ENCODE results near the gene VGLL3.

The VGLL3 gene

DNA sequence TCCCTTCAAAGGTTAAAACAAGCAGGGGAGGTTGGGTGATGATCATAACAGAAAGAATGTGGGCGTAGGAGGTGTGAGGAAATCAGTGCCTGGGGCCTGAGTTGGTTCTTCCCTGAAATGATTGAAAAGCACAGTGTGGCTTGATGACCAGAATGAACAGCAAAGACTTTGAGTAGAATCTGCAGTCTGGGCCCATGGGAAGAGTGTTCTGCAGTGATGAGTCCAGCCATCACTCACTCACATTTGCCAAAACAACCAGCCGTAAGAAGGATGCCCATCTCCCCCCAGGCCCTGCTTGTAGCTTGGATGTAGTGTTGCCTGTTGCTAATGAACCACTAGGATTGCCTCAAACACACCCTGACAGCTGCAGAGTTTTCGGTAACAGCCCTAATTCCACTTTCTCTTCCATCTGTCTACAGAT is 67.9 kb downstream of the VGLL3 start:
- Histone ChIP-seq H3K9me3 (no peaks in the 10 kb centered on the region; the same call in 1 of the 2 replicates), H3K36me3 (replicated peaks) (no peaks in the 10 kb centered on the region), H3K4me1 (peaks cover 6% of the 10 kb centered on the region; the same call in 1 of the 2 replicates), H3K27me3 (ENCODE audit: low read depth) (no peaks in the 10 kb centered on the region; the same call in 1 of the 2 replicates), H3K4me3 (no peak overlapping the region)
- in situ Hi-C loops (cut with MboI; ENCODE audit: low sequenced_read_pairs) = no loop called here
- no peak for DNase-seq (ENCODE audit: low spot score in 2 of 2)

DNA sequence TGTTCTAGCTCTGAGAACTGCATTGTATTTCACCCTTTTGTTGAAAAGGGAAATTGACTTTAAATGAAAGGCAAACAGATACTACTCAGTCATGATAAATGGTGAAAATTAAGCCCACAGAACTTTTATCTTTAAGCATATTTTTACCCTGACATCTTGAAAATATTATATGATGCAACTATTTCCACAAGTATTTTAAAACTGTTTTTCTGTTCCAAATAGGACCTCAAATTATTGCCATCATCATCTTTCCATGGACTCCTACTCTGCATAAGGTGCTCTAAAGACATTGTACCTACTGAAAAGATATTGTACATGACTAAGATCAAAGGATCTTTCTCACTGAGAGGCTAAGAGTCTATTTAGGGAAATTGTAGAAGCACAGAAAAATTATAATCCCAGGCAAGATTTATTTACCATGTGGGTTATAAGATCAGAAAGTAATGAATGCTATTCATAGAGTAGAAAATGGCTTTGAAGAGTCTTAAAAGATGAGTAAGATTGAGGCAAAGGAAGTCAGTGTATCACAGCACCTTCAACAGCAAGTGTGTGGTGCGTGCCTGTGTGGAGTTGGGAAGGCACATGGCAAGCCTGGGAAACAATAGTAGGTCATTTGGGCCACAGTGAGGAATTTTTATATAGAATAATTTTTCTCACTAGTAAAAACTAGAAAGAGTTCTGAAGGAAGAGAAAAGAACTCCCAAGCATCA is 68.8 kb downstream of the VGLL3 start:
- peaks cover 6% of the 10 kb centered on the region; the same call in 1 of the 2 replicates for H3K4me1 ChIP-seq
- no peaks in the 10 kb centered on the region for H3K27me3 ChIP-seq (ENCODE audit: low read depth)
- no peak for DNase-seq (ENCODE audit: low spot score in 2 of 2)
- no peaks in the 10 kb centered on the region; the same call in 1 of the 2 replicates for H3K9me3 ChIP-seq
- no peak overlapping the region for H3K4me3 ChIP-seq
- no peaks in the 10 kb centered on the region for H3K36me3 ChIP-seq (replicated peaks)
- in situ Hi-C loops (cut with MboI; ENCODE audit: low sequenced_read_pairs) = no loop called here

DNA sequence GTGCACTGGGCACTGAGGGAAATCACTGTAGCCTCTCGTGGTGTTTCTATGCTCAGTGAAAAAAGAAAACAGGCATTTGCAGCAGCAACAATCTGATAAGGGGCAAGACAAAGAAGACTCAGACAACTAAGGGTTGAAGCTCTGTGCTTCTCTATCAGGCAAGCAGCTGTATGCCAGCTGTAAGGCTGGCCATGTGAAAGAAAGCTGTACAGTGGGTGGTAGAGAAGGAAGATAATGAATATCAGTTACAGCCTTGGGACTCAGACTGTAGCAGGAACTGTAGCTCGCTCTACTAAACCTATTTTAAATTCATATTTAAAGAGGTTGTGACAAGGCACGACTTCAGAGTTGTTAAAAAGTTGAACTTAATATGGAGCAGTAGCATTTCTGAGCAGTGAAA is 76.3 kb downstream of the VGLL3 start:
- in situ Hi-C loops (cut with MboI; ENCODE audit: low sequenced_read_pairs) = no loop called here
- Histone ChIP-seq H3K4me1 (no peaks in the 10 kb centered on the region), H3K4me3 (no peak overlapping the region), H3K9me3 (no peaks in the 10 kb centered on the region), H3K36me3 (replicated peaks) (no peaks in the 10 kb centered on the region), H3K27me3 (ENCODE audit: low read depth) (no peaks in the 10 kb centered on the region)
- DNase-seq (ENCODE audit: low spot score in 2 of 2) = no peak

DNA sequence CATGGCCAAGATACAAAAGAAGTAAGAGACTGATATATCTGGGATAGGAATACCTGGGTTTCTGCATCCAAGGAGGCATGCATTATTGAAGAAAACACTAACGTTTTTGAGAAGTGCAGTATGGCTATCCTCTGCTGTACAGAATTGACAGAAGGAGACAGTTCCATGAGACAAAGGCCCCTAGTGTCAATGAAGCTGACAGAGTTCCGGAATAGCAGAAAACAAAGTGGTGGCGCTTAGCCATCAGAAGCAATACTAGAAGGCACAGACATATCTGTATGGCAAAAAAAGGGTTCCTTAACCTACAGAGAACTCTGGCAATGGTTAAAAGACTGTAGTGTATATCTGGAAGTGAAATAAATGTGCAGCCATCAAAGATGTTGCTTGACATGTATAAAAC is 77.8 kb downstream of the VGLL3 start:
- H3K4me1 ChIP-seq = no peaks in the 10 kb centered on the region
- DNase-seq (ENCODE audit: low spot score in 2 of 2) = no peak
- no peaks in the 10 kb centered on the region for H3K36me3 ChIP-seq (replicated peaks)
- no peaks in the 10 kb centered on the region for H3K27me3 ChIP-seq (ENCODE audit: low read depth)
- in situ Hi-C loops (cut with MboI; ENCODE audit: low sequenced_read_pairs) = no loop called here
- no peaks in the 10 kb centered on the region for H3K9me3 ChIP-seq
- H3K4me3 ChIP-seq = no peak overlapping the region

DNA sequence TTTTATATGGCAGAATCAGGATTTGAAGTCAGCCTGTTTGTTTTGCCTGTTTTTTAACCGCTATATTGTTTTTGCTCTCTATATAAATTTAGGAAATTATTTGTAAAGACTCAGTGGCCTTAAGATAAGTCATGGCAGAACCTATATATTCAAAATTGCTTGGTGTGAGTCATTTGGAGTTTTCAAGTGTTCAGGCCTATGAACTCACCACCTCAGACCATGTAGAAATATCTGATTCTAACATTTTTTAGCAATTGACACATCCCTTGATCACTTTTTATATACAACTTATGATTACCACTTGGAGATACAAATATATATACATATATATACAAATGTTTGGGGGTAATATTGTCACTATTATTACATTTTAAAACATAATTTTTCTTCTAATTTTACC is 95.7 kb downstream of the VGLL3 start:
- in situ Hi-C loops (cut with MboI; ENCODE audit: low sequenced_read_pairs) = no loop called here
- DNase-seq (ENCODE audit: low spot score in 2 of 2) = no peak
- Histone ChIP-seq H3K4me1 (peaks cover 13% of the 10 kb centered on the region), H3K27me3 (ENCODE audit: low read depth) (no peaks in the 10 kb centered on the region), H3K4me3 (no peak overlapping the region), H3K9me3 (no peaks in the 10 kb centered on the region), H3K36me3 (replicated peaks) (no peaks in the 10 kb centered on the region)

DNA sequence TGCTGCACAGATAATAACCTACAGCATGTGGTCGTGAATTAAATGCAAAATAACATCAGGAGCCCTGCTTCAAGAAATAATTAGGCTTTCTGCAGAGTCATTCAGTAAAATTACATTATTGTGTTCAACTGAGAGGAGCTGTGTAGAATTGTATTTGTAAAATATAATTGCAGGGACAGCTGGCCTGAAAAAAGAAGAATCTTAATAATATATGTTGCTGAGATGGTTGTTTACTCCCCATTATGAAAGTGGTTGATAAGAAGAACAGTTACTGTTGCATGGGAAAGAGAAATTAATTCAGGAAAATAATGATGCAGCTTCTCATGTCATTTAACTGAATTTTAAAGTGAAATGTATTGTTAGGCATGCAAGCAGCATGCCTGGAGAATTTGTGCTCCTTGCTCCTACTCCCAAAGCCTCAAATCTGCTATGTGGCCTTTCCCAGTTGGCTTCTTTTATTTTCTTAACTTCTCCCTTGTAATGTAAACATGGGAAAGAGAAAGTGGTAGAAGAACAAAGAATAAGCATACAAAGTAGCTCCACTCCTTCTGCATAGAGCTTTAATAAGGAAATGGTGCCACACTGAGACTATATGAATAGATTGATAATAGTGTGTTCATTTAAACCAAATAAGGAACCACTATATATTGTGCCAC is 100.1 kb downstream of the VGLL3 start:
- H3K9me3 ChIP-seq = no peaks in the 10 kb centered on the region
- in situ Hi-C loops (cut with MboI; ENCODE audit: low sequenced_read_pairs) = no loop called here
- no peaks in the 10 kb centered on the region for H3K27me3 ChIP-seq (ENCODE audit: low read depth)
- no peaks in the 10 kb centered on the region for H3K36me3 ChIP-seq (replicated peaks)
- H3K4me3 ChIP-seq = no peak overlapping the region
- peaks cover 14% of the 10 kb centered on the region for H3K4me1 ChIP-seq
- peak; percentile 27 to 89 for DNase-seq (ENCODE audit: low spot score in 2 of 2)
